Stimulated activated CD4-positive, alpha-beta T cell treated with anti-CD3 and anti-CD28 coated beads, Interleukin-1b, Interleukin-23, amount 100 ng/mL, for 24 hours (primary cell): ENCODE measurements around the gene ZNF503.
"Not testable (repeated sequence)": the region's sequence is repeated elsewhere in the genome, so short reads cannot be mapped to it uniquely, and the experiment has no call there.

ENCODE experiments used
- DNase-seq, 4 experiments: peaks; one replicate each; pipeline ENCODE4 v3.0.0-alpha.2; 2020; ENCODE audit warnings: low read depth in 4 of 4, low spot score in 1 of 4

The ZNF503 gene

DNA sequence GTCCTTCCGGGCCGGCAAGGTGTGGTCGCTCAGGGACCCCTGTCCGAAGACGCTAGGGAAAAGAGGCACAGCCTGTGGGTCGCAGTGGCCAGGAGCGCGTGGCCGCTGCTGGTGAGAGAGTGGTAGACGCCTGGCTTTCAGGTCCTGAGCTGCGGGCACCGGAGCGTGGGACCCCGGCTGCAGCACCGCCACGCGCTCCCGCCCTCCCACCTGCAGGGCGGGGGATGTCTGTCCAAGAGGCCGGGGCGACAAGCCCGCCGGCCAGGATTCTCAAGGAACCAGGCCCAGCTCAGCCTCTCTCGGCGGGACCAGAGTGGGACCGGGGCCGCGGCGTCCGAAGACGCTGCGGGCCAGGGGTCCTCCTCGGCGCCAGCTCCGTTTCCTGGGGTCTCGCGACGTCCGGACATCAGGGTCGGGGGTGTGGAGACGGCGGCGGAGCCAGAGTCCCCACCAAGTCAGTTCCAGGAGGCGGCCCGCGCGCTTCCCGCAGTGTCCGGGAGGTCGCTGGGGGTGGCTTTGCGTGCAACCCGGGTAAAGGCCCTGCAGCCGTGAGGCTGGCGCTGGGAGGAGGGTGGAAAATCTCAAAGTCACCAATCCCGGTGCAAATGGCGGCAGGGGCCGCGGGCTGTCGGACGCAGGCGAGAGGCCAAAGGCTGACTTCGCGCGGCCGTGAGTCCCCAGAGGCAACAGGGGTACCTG lies 5.5 kb downstream of the ZNF503 start:
- no peak for DNase-seq

DNA sequence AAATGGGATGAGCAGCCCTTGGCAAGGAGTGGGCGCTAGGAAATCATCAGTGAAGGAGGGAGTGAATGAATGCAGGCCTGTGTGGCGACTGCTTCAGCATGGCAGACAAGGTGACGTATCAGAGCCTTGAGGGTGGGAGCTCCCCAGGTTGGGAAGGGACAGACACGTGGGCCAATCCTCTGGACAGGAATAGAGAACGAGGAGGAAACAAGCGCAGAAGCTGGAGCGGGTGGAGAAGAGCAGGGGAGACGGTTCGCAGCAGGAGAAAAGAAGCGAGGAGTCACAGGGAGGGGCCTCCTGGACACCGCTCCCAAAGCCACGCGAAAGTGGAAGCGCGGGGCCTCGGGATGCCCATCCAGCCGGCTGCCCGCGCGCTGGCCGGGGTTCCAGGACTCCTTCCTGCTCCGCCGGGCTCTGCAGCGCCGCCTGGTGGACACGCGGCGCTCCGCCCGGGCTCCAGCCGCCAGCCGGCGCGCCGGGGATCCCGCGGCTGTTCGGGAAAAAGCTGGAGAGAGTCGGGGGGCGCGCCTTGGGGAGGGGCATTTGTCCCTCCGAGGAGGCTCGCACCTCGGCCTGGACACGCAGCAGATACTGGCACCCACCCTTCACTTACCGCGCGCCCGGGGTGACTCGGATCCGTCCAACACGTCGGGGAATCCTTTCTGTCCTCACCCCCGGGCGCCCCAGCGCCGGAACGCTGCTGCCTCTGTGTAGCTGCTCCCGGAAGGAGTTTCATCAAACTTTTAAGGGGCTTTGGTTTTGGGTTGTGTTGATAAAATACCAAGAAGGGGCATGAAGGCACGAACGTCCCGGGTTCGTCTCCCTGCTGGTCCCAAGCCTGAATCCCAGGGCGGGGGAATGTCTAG lies 6.3 kb downstream of the ZNF503 start:
- DNase-seq: no peak

DNA sequence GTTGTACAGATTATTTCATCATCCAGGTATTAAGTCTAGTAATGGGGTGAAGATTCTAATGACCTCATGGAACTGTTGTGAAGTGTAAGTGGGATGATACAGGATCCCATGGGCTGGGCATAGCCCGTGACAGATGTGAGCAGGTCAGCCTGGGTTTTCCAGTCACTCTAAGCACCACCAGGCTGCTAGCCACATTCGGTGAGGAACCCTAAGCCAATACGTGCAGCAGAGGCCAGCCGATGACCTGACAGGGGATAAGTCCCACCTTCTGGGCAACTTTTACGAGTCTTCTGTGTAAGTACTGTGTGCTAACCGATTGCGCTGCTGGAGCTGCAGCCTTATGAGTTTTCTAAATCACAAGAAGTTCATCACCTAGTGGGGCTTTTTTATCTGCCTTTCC lies 7.3 kb downstream of the ZNF503 start:
- DNase-seq: no peak

DNA sequence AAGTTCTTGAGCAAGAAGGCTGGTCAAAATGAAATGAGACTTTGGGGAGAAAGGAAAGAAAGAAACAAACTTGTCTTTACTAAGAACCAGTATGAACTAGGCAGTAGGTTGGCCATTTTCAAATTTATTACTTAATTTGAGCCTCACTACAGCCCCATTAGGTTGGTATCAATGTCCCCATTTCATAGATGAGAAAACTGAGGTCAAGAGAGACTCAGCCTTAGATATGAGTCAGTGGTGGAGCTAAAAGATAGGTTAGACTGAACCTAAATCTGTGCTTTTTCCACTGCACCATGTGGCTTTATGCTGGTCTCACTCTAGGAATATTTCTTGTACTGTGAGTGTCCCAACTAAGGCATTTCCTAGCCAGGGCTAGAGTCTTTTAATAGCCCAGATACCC lies 8.8 kb downstream of the ZNF503 start:
- no peak for DNase-seq

DNA sequence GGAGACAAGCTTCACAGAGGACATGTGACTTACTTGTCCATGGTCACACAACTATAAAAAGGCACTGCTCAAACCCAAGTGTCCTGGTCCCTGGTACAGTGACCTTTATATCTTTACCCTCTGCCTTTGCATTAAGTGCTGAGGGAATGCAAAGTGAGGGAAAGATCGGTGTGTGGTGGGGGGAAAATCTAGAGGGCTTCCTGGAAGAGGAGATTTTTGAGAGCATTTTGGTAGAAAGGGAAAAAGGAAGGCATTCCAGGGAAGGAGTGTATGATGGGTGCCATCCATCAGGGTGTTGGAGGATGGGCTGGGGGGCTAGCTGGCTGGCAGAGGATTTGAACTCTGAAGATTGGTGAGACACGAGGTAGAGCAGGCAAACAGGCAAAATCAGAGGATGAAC lies 9.3 kb downstream of the ZNF503 start:
- DNase-seq: no peak

DNA sequence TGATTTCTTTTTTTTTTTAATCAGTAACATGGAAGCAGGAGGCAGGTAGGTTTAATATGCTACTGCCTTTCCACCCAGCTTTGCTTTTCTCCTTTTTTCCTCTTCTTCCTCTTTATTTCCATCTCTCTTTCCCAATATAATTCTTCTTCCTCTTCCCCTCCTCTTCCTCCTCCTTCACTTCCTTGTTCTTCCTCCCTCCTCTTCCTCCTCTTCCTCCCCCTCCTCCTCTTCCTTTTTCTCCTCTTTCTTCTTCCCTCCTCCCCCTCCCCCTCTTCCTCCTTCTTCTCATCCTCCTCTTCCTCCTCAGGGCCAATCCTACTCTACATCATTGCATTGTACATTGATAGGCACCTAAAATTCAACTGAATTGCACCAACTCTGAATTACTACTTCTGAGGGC lies 11.4 kb downstream of the ZNF503 start:
- no peak for DNase-seq

DNA sequence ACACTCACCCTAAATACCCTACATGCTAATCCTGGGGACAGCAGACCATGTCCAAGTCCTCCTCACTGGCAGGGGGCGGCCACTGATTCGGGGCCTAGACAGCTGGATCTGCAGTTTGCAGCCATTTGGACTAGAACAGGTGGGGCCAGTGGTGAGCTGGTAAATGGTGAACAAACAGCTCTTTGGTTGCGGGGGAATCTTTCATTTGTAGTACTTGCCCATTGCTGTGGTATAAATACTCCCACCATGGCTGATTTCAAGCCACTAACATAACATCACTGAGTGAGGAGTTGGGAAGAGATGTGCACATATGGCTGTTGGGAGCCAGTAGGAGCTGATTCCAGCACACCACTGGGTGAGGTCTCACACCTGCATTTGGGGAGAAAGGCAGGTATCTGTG lies 13.5 kb downstream of the ZNF503 start:
- no peak for DNase-seq

DNA sequence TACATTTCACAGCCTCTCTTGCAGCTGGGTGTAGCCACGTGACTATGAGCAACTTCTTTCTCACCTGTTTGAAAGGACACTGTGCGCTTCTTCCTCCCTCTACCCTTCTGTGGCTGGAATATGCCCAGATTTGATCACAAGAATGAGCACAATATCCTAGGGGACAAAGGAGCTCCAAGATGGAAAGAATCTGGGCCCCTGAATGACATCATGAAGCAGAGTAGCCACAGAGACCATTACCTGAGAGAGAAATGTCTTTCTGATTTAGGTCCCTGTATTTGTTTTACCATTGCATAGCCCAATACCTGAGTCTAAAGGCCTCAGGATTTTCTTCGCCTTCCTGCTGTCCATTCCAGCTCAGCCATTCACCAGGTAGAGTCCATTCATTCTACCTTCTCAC lies 15.4 kb downstream of the ZNF503 start:
- no peak for DNase-seq

DNA sequence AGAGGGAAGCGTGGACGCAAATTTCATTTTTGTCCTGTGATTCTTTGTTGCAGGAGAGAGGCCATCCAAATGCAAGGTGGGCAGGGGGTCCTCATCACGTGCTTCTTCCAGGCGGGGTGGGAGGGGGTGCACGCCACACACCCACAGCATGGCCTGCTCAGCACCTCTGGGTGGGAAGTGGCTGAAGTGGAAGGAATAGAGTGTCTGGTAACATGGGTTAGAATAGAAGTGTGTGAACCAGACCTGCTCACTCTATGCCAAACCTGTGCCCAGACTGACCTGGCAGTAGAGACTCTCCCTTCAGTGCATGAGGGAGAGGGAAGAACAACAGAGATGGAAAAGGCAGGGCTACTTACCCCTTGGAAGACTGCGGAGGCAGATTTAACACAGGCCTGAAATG lies 21.7 kb downstream of the ZNF503 start:
- DNase-seq: no peak

DNA sequence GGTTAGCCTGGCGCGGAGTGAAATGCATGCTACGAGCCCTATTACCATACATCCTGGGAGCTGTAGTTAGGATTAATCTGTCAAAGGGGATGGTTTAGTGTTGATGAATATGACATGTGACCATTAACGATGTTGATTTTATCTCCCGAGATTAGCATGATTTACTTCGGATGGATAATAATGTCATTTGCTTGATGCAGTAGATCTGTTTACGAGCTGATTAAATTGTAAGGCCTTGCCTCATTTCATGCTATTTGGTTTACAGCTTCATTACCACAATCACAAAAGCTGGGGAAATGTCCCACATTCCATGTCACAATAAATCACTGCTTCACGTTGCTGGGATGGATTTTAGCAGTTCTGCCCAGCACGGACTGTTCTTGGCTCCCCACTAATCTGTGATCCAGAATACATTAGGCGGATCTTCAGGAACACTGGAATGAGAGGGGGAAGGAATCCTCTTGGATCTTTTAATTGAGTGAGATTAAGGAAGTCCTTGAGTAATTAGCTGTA lies 22.3 kb downstream of the ZNF503 start:
- no peak for DNase-seq

DNA sequence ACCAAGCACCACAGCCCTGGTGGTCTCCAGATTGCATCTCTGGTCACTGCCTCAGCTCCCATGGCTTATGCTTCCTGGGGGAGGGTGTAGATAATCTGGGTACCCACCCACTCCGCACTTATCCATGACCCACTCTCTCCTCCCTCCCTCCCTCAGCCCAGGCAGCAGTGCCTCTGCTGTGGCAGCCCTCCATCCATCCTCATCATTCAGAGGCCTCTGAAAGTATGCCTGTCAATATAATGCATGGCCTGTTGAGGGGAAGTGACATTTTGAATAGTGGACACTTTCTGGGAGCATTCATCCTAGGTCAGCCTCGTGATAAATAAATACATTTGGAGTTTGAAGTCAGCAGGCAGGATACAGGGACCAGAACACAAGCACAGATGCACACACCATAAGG lies 23.2 kb downstream of the ZNF503 start:
- no peak for DNase-seq

DNA sequence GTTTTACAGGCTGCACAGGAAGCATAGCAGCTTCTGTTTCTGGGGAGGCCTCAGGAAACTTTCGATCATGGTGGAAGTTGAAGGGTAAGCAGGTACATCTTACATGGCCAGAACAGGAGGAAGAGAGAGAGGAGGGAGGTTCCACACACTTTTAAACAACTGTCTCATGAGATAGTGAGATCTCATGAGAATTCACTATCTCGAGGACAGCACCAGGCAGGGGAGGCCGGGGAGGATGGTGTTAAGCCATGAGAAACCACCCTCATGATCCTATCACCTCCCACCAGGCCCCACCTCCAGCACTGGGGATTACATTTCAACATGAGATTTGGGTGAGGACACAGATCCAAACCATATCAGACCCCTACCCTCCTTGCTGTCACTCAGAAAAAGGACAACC lies 23.7 kb downstream of the ZNF503 start:
- DNase-seq: no peak

DNA sequence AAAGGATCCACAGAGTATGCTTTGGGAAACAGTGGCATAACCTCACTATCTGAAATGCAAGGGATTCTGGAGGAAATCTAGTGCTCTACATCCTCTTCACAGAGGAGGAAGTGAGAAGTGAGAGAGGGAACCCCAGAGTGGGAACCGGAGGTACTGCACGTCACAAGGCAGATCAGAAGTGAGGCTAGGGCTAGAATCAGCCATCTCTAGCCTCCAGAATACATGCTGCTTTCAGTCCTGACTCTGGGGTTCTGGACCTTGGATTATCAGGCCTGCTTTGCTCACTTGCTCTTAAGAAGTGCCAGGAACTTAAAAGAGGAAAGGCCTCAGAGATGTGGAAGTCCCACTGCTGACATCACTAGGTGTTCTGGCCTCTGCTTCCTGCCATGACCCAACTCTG lies 25.7 kb downstream of the ZNF503 start:
- no peak for DNase-seq

DNA sequence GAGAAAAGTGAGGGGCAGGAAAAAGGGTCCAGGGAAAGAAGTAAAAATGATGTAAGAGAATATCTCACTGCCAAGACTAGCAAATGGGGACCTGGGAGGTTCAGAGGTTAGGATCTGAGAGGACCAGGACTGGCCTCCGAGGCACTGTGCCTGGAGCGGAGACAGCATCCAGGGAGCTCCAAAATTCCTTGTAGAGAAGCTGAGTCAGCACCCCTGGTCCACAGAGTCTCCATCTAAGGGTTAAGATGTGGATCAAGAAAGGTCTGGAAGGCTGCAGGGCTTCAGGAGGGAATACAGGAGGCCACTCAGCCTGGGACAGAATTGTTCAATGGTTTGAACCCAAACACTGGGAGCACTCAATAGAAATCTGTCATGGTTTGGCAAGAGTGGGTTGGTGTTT lies 30.6 kb downstream of the ZNF503 start:
- no peak for DNase-seq

DNA sequence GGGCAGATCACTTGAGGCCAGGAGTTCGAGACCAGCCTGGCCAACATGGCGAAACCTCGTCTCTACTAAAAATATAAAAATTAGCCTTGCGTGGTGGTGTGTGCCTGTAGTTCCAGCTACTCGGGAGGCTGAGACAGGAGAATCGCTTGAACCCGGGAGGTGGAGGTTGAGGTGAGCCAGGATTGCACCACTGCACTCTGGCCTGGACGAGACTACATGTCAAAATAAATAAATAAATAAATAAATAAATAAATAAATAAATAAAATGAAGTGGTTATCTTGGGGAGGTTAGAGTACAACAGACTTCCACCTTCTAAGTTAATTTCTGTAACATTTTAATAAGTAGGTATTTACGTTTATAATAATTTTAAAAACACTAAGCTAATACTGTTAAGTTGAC lies 31.7 kb downstream of the ZNF503 start:
- DNase-seq: not testable (repeated sequence)

DNA sequence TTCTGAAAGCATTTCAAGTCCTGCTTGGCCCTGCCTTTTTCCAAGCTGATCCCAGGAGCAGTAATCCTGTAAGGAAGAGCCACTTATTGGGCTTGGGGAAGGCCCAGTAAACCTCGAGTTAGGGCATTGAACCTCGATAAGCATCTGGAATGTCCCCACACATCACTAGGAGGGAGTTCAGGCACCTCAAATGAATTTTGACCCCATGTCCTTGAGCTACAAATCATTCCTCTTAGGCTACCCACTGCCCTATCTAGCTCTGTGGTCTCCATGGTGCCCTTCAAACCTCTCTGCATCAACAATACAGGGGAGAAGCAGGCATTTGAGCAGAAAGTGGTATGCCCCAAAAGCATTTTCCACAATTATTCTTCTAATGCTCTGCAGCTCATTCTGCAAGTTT lies 33.7 kb downstream of the ZNF503 start:
- no peak for DNase-seq

DNA sequence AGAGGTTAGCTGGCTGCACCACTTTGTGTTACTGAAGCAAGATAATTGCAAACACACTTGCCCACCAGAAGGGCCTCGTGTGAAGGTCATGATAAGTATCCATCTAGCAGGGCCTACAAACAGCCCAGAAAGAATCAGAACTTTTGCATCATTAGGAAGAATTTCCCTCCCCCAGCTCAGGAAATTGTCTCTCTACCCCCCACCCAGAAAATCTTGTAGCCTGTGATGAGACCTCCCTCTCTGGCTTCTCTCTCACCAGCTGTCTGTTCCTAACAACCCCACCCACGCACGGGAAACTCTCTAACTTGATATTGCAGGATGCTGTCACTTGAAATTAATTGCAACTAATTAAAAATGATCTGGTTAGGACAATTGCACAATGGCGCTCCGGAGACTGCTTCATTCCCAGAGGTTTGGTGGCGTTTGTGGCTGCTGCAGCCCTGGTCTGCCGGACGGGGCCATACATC lies 34.5 kb downstream of the ZNF503 start:
- no peak for DNase-seq

DNA sequence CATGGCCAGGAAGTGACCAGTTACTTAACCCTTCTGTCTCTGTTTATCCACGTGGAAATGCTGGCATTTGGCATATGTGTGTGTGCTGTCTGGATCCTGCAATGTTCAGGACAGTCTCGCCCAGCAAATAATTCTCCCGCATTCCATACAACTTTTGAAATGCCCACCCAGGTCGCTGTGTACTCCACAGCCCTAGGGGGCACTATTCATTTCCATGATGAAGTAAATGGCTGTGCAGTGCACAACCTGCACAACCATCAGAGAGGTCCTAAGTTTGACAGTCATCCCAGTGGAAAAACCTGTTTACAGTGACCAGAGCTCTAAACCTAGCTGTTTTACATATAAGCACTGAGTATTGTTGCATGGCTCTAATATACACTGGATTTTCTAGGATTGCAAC lies 38.1 kb downstream of the ZNF503 start:
- no peak for DNase-seq

DNA sequence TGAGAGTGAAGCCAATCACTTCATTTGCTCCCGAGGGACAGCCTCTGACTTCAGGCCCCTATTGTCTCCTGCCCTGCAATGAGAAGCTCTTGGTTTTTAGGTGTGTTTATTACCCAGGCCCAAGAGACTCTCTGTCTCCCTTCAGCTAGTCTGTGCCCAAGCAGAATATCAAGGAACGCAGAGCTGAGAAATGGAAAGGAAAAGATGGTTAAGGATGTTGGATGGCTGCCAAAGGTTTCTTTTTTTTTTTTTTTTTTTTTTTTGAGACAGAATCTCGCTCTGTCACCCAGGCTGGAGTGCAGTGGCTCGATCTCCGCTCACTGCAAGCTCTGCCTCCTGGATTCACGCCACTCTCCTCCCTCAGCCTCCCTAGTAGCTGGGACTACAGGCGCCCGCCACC lies 41.7 kb downstream of the ZNF503 start:
- DNase-seq: not testable (repeated sequence)

DNA sequence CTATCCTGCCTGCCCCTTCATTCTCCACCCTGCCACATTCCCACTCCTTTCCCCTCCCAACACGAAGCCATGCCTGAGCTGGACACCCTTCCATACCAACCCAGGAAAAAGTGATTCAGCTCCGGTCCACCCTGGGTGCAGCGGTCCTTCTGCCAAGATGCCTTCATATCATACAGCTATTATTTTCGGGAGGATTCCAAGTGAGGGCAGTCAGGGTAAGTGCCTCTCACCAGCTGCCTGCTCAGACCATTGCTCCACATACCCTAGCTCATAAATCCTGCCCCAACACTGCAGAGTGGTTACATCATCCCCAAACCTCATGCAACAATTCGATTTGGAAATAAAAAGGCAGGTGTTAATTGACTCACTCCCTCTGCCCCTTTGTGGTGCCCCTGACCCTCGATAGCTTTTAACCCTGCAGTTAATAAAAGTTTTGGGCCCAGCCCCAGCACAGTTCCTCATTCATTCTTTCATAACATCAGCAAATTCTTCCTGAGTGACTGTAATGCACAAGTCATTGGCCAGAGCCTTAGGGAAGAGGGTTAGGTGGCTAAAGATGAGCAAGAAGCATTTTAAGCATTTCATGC lies 42.6 kb downstream of the ZNF503 start:
- no peak for DNase-seq

DNA sequence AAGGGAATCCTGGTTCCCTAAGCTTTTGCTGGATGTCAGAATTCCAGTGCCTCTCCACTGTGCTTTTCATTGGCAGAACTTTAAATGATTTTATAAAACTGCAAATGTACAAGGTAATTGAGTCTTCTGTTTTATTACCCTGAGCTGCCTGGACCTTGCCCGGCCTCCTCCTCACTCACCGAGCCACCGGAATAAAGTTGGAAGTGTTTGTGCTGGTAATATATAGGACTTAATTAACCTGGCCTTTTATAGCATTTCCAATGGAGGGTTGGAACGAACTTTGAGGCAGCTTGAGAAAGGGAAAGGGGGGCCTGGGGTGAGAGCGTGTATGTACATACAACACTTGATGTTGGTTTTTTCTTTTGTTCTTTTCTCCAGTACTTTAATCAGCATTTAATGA lies 43.4 kb downstream of the ZNF503 start:
- no peak for DNase-seq

DNA sequence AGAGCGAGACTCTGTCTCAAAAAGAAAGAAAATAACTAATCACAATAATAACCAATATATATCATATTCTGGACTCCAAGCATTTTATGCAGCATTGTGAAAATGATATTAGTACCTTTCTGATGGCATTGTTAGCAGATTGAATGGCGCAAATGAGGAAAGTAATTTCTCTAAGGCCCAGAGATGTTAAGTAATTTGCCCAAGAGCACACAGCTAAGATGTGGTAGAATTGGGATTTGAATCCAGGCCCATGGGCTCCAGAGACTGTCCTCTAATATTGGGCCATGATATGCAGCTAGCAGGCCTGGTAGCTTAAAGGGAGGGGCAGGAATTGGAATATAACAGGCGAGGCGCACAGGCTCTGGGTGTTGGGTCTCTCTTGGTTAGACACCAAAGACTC lies 44.1 kb downstream of the ZNF503 start:
- no peak for DNase-seq
